ENCODE measurements around the gene EML5.

DNA sequence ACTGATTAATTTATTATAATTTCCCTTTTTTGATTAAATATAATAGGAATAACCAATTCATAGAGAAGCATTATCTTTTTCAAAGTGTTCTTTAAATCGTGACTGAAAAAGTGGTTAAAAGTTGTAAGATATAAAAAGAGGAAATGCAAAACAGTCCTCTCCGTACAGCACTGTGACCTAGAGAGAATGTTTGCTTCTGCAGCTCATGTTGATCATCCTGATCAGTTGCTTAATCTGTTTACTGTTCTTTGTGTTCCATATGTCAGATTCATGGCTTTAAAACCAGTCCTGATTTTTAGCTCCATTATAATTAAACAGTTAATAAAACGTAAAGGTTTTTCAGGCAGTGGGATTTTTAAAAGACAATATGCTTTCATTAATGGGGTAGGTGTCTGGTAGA, 36.4 kb upstream of the EML5 start:
- TF ChIP-seq, protein P1, sequence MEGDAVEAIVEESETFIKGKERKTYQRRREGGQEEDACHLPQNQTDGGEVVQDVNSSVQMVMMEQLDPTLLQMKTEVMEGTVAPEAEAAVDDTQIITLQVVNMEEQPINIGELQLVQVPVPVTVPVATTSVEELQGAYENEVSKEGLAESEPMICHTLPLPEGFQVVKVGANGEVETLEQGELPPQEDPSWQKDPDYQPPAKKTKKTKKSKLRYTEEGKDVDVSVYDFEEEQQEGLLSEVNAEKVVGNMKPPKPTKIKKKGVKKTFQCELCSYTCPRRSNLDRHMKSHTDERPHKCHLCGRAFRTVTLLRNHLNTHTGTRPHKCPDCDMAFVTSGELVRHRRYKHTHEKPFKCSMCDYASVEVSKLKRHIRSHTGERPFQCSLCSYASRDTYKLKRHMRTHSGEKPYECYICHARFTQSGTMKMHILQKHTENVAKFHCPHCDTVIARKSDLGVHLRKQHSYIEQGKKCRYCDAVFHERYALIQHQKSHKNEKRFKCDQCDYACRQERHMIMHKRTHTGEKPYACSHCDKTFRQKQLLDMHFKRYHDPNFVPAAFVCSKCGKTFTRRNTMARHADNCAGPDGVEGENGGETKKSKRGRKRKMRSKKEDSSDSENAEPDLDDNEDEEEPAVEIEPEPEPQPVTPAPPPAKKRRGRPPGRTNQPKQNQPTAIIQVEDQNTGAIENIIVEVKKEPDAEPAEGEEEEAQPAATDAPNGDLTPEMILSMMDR (IDR thresholded peaks at IDR 0.05 in 2 of 3, conservative IDR thresholded peaks at IDR 0.05 in 1 of 3; ENCODE audit: borderline replicate concordance in 1 of 3, insufficient read depth in 1 of 3, low read depth in 2 of 3, low read length in 2 of 3), result no peak
- TF ChIP-seq ZNF274 (IDR thresholded peaks at IDR 0.05; ENCODE audit: low read depth, low read length) (no peak), RAD21 (IDR thresholded peaks at IDR 0.05; ENCODE audit: low read depth) (no peak), ZFX (IDR thresholded peaks at IDR 0.05) (no peak), SIN3A (IDR thresholded peaks at IDR 0.05; ENCODE audit: low read depth) (no peak), POLR2A (IDR thresholded peaks at IDR 0.05; ENCODE audit: borderline replicate concordance, extremely low read depth, insufficient read depth, insufficient read length) (no peak), POLR2AphosphoS5 (IDR thresholded peaks at IDR 0.05; ENCODE audit: low read depth, low read length) (no peak), EZH2 (IDR thresholded peaks at IDR 0.05) (no peak), SP1 (IDR thresholded peaks at IDR 0.05; ENCODE audit: low read depth) (no peak), JUND (IDR thresholded peaks at IDR 0.05) (no peak), EGR1 (IDR thresholded peaks at IDR 0.05; ENCODE audit: low read depth) (no peak), TCF7L2 (IDR thresholded peaks at IDR 0.05; ENCODE audit: borderline replicate concordance, extremely low read depth, insufficient read depth, insufficient read length) (no peak)
- TF ChIP-seq, protein P2, sequence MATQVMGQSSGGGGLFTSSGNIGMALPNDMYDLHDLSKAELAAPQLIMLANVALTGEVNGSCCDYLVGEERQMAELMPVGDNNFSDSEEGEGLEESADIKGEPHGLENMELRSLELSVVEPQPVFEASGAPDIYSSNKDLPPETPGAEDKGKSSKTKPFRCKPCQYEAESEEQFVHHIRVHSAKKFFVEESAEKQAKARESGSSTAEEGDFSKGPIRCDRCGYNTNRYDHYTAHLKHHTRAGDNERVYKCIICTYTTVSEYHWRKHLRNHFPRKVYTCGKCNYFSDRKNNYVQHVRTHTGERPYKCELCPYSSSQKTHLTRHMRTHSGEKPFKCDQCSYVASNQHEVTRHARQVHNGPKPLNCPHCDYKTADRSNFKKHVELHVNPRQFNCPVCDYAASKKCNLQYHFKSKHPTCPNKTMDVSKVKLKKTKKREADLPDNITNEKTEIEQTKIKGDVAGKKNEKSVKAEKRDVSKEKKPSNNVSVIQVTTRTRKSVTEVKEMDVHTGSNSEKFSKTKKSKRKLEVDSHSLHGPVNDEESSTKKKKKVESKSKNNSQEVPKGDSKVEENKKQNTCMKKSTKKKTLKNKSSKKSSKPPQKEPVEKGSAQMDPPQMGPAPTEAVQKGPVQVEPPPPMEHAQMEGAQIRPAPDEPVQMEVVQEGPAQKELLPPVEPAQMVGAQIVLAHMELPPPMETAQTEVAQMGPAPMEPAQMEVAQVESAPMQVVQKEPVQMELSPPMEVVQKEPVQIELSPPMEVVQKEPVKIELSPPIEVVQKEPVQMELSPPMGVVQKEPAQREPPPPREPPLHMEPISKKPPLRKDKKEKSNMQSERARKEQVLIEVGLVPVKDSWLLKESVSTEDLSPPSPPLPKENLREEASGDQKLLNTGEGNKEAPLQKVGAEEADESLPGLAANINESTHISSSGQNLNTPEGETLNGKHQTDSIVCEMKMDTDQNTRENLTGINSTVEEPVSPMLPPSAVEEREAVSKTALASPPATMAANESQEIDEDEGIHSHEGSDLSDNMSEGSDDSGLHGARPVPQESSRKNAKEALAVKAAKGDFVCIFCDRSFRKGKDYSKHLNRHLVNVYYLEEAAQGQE (IDR thresholded peaks at IDR 0.05; ENCODE audit: low read depth), result no peak
- TF ChIP-seq, protein P3, sequence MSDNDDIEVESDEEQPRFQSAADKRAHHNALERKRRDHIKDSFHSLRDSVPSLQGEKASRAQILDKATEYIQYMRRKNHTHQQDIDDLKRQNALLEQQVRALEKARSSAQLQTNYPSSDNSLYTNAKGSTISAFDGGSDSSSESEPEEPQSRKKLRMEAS (IDR thresholded peaks at IDR 0.05), result no peak
